GM12872 (cell line): ENCODE results near the gene LINGO4.

Source experiments
- TF ChIP-seq, protein P1 (sequence below): IDR thresholded peaks from 3 replicates; pipeline ENCODE4 v1.5.1; 2011; ENCODE audit warnings: low read depth, mild to moderate bottlenecking, low read length, moderate library complexity; ENCODE audit not compliant: insufficient read depth

LINGO4 gene

DNA sequence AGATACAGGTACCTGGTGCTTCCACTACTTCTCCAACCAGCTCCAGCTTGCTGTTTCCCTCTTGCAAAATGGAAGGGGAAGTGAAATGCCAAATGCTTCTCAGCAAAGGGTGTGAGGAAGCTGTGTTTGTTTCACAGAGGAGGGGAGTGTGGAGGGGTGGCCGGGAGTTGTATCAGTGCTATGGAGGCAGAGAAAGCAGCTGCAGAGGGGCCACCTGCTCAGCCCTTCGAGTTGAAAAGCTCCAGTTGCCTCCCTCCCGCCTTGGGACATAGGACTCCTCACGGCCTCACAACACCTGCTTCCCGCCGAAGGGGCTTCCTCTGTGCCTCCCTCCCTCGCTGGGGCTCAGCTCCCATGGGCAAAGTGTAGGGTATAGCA is 12.1 kb upstream of the LINGO4 start:
- TF ChIP-seq, protein P1, sequence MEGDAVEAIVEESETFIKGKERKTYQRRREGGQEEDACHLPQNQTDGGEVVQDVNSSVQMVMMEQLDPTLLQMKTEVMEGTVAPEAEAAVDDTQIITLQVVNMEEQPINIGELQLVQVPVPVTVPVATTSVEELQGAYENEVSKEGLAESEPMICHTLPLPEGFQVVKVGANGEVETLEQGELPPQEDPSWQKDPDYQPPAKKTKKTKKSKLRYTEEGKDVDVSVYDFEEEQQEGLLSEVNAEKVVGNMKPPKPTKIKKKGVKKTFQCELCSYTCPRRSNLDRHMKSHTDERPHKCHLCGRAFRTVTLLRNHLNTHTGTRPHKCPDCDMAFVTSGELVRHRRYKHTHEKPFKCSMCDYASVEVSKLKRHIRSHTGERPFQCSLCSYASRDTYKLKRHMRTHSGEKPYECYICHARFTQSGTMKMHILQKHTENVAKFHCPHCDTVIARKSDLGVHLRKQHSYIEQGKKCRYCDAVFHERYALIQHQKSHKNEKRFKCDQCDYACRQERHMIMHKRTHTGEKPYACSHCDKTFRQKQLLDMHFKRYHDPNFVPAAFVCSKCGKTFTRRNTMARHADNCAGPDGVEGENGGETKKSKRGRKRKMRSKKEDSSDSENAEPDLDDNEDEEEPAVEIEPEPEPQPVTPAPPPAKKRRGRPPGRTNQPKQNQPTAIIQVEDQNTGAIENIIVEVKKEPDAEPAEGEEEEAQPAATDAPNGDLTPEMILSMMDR = no peak

DNA sequence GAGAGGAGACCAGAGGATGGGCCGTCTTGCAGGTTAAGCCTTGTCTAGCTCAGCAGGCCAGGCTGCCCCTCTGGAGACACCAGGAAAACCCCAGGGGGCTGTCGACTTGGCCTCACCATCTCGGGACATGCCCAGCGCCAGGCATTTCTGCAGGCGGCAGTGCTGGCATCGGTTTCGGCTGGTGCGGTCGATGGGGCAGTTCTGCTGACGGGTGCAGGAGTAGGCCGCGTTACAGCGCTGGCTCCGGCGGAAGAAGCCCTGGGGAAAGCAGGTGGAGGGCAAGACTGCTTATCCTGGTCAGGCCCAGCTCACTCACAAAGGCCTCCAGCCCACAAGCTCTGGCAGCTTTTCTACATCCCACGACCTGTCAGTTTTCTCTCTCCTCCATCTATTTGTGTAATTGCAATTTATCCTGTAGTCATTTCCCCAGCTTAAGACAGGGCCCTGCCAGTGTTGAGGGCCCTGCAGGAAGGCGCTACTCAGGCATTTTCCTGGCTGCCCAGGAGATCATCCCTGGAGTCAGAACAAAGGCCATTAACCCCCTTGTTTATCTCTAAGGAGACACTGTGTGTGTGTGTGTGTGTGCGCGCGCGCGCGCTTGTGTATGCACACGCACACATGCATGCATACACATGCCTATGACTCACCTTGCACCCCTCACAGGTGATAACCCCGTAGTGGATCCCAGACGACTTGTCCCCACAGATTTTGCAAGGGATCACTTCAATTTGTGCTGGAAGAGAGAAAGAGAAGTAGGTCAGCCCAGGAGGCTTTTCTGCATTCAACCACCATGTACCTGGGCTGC is 11.5 kb upstream of the LINGO4 start:
- TF ChIP-seq, protein P1 = no peak

DNA sequence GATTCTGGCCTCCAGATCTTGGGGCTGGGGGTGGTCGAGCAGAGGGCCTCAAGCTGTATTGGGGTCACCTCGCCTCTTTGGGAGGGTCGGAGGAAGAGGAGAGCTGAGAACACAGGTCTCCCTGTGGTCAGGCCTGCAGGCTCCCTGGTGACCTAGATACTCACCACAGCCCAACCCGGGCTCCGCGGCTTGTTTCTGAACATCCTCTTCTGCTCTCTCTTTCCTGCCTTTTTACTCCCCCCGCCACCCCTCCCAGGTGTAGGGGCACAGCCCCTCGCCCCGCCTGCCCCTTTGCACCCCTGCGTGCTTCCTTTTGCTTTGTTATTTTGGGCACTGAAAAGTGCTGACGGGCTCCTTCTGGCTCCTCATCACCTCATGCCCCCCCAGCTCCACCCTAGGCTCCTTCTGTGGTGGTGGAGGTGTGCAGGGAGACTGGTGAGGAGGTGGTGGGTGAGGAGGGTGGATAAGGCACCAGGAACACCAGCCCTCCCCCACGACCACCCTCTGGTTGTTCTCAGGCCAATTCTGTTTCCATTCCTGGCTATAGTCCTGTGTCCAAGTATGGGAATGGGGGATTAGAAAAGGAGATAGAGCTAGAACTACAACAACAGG is 10.6 kb upstream of the LINGO4 start:
- TF ChIP-seq, protein P1 = no peak

DNA sequence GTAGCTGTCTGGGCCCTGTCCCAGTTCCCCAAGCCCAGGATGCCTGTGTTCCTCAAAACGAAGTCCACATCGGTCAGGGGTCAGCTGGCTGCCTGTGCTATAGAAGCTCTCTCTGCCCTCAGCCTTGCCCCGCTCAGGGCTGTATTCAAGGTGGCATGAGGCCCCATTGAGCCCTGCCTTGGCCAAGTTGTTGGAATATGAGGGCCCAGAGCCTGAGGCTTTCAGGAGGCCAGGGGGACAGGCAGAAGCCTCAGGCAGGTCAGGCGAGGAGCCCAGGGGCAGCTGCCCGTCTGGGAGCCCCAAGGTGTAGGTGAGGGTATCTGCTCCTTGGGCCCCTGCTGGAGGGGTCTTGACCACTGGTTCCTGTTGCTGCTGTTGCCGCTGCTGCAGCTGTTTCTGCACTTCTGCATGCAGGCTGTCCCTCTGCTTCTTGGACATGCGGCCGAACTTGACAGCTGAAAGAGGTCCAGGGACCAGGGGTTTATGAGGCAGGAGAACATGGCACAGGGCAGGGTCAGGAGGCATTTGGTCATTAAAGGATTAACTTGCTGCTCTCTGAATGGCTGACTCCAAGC is 9.8 kb upstream of the LINGO4 start:
- TF ChIP-seq, protein P1 = no peak

DNA sequence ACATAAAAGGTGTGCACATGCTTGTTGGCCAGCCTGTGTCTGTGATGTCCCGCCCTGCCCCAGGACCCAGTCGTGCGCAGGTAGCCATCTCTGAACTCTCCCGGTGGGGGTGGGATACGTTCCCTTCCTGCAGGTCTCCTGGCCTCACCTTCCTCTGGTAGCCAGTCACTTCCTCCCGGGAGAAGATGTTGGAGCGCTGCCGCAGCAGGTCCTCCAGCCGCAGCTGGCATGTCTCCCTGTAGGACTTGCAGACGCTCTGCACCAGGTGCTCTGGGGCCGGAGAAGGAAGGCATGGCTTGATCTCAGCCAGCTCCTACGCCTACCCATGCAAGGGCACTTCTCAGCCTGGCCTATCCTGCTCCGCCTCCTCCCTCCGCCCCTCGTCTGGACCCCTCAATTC is 9.2 kb upstream of the LINGO4 start:
- TF ChIP-seq, protein P1 = no peak

DNA sequence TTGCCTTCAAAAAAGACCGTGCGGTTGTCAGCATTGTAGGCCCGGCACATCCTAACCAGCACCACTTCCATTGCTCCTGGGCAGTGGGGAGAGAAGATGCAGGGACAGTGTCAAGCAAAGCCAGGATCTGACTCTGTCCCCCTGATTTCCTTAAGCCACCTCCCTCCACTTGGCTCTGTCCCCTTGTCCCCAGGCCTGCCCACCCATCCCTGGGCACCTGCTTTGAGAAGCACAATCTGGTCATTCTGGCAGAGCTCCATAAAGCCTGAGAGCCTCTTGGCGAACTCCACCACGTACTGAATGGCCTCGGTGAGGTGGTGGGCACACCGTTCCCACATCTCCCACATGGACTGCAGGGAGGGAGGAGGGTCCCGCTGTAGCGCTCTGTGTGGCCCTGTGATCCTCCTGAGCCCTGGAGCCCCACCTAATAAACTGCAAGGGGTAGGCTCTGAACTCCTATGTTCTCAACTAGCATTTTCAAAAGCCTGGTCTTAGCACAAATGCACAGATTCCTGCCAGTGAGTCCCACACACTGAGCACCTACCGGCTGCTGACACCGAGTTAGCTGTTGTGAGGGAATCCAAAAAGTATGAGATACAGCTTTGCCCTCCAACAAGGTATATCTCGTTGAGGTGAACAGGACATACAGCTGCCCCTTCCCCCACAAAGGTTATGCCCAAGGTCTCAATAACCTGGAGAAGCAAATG is 8.2 kb upstream of the LINGO4 start:
- TF ChIP-seq, protein P1 = no peak

DNA sequence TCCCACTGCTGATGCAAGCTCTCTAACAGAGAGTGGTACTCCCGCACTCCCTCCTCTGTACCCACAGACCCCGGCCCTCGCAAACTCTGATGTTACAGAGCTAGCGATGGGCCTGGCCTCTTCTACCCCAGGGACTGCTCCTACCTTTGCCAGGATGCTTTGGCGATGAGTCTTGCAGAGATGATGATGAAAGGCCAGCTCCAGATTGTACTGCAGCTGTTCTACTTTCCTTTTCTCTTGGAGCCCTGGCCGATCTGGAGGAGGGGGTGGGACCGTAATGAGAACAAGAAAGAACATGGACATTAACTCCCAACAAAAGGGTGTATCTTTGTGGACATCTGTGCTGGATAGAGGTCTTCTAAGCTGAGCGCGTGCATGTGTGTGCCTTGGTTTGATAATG is 6.0 kb upstream of the LINGO4 start:
- TF ChIP-seq, protein P1 = no peak
